K562 (cell line): Measurements from ENCODE around the gene SSR2. TPM values are rescaled to one million over a fixed set of nuclear protein-coding genes. Genes with fewer than 3 reads are reported as not detected.

ENCODE experiments used
- CCAR2 ChIP-seq: fragments of 200-400 bp; formaldehyde crosslinking; IDR thresholded peaks from 2 replicates; pipeline ENCODE4 v1.6.1; 2017; ENCODE audit warnings: mild to moderate bottlenecking, low read depth, low read length
- CEBPZ ChIP-seq: fragments of 150-350 bp; IDR thresholded peaks from 2 replicates; pipeline ENCODE4 v1.6.1; 2014; ENCODE audit warnings: low read depth, mild to moderate bottlenecking, low read length, borderline replicate concordance
- CUX1 ChIP-seq: fragments of 200-800 bp; sonication (Bioruptor generic); IDR thresholded peaks from 2 replicates; pipeline ENCODE4 v1.6.1; 2016; ENCODE audit warnings: missing genetic modification characterization, missing compliant biosample characterization
- HBP1 ChIP-seq: fragments of 450-650 bp; formaldehyde crosslinking; IDR thresholded peaks from 2 replicates; pipeline ENCODE4 v1.4.0; 2022; ENCODE audit warnings: missing genetic modification characterization
- HMG20B ChIP-seq: fragments of 250-450 bp; sonication (Bioruptor Pico); IDR thresholded peaks from 2 replicates; pipeline ENCODE4 v1.5.0; 2021; ENCODE audit warnings: mild to moderate bottlenecking
- MXI1 ChIP-seq: IDR thresholded peaks from 2 replicates; pipeline ENCODE4 v1.6.1; 2011; ENCODE audit warnings: low read depth, mild to moderate bottlenecking, improper control_type of control experiment, low read length
- PKNOX1 ChIP-seq: fragments of 450-650 bp; IDR thresholded peaks from 2 replicates; pipeline ENCODE4 v1.6.1; 2016
- POLR2B ChIP-seq: fragments of 450-650 bp; IDR thresholded peaks from 2 replicates; pipeline ENCODE4 v1.6.1; 2018; ENCODE audit warnings: low read depth; ENCODE audit not compliant: partially characterized antibody
- PTTG1 ChIP-seq: fragments of 450-650 bp; IDR thresholded peaks from 2 replicates; pipeline ENCODE4 v1.6.1; 2016; ENCODE audit warnings: low read depth, mild to moderate bottlenecking, missing genetic modification characterization, missing compliant biosample characterization
- RAD21 ChIP-seq, 2 experiments: fragments of 250-450 bp in 1 of 2; fragments of 450-650 bp in 1 of 2; sonication (Bioruptor Pico) in 1 of 2; formaldehyde crosslinking in 1 of 2; IDR thresholded peaks in 1 of 2; conservative IDR thresholded peaks in 1 of 2; 2 replicates each; pipeline versions ENCODE4 v1.4.0 to v1.8.0; 2020 to 2022; ENCODE audit warnings: mild to moderate bottlenecking in 2 of 2, moderate library complexity in 1 of 2
- RBM39 ChIP-seq: fragments of 200-400 bp; formaldehyde crosslinking; optimal IDR thresholded peaks from 2 replicates; pipeline ENCODE3; 2018; ENCODE audit warnings: low read depth, low read length
- TFAP4 ChIP-seq: sonication (generic); formaldehyde crosslinking; IDR thresholded peaks from 2 replicates; pipeline ENCODE4 v1.8.0; 2022; ENCODE audit warnings: missing genetic modification reagents, mild to moderate bottlenecking, moderate library complexity, borderline replicate concordance
- TRIM24 ChIP-seq, 2 experiments: fragments of 450-650 bp; IDR thresholded peaks; 2 replicates each; pipeline ENCODE4 v1.6.1; 2016
- ZFP30 ChIP-seq: fragments of 250-450 bp; sonication (Bioruptor Pico); IDR thresholded peaks from 2 replicates; pipeline ENCODE4 v1.8.0; 2022; ENCODE audit warnings: moderate library complexity, mild to moderate bottlenecking, inconsistent platforms, borderline replicate concordance
- ZFPM2 ChIP-seq: fragments of 250-450 bp; sonication (Bioruptor Pico); IDR thresholded peaks from 2 replicates; pipeline ENCODE4 v1.5.1; 2022; ENCODE audit warnings: mild to moderate bottlenecking
- polyA plus RNA-seq, 8 experiments: library from polyadenylated mRNA; depleted of rRNA in 4 of 8; stranded (reverse) in 5 of 8; unstranded in 3 of 8; fragments of >200 nt; fragmentation: Nextera tagmentation in 2 of 8; fragmentation: Illumina TruSeq in 1 of 8; extraction: Ambion mirVana in 2 of 8; extraction: Trizol in 1 of 8; gene quantifications; 2 replicates each; pipeline versions ENCODE4 v1.2.1 to v1.2.3, GENCODE V29; 2011 to 2014; ENCODE audit warnings: inconsistent platforms in 1 of 8, missing spikeins in 1 of 8
- total RNA-seq, 7 experiments: library from RNA; depleted of rRNA in 6 of 7; stranded (reverse); fragments of >200 nt in 6 of 7; fragmentation: Illumina TruSeq in 2 of 7; extraction: Trizol in 2 of 7; gene quantifications; 2 replicates each; pipeline versions ENCODE4 v1.2.1 to v1.2.3, GENCODE V29; 2011 to 2021; ENCODE audit warnings: low replicate concordance in 1 of 7

The SSR2 gene
- total and polyA plus RNA-seq, 9 of the 15 experiments (the other 6 are each of a cell fraction or from before 2014, with no cell fraction given): 161 to 411 (median 240) TPM

GRCh38 chr1:155970531-155971167 is 50.1 kb downstream of the SSR2 start (continued):
- TF ChIP-seq CUX1 (CRISPR knock-in tag) (no peak), ZFP30 (CRISPR knock-in tag) (no peak), POLR2B (peak; percentile 44), TRIM24 (IDR thresholded peaks at IDR 0.05) (0 out of 4 replicates have a peak, but pooled peaks of 1 of the 2 experiments have one; percentile 21), RBM39 (no peak), ZFPM2 (CRISPR knock-in tag) (no peak), CCAR2 (no peak), PTTG1 (no peak), PKNOX1 (no peak), HBP1 (no peak), RAD21 (CRISPR knock-in tag; conservative IDR thresholded peaks at IDR 0.05 in 1 of 2, IDR thresholded peaks at IDR 0.05 in 1 of 2) (peak in 1 of 2 experiments; percentile 18; a peak in 2 of 4 replicates), CEBPZ (no peak), TFAP4 (peak; percentile 98), HMG20B (CRISPR knock-in tag) (no peak), MXI1 (no peak)
